K562 (cell line): ENCODE measurements around the gene BGLAP. TPM values are rescaled to one million over a fixed set of nuclear protein-coding genes. Genes with fewer than 3 reads are reported as not detected.

ENCODE experiments used
- BCL6 ChIP-seq: fragments of 250-450 bp; sonication (Bioruptor Pico); IDR thresholded peaks from 2 replicates; pipeline ENCODE4 v1.4.0; 2020
- CGGBP1 ChIP-seq: fragments of 250-450 bp; sonication (Bioruptor Pico); IDR thresholded peaks from 2 replicates; pipeline ENCODE4 v1.9.0; 2021; ENCODE audit warnings: mild to moderate bottlenecking
- E2F8 ChIP-seq: fragments of 450-650 bp; IDR thresholded peaks from 2 replicates; pipeline ENCODE4 v1.7.1; 2018; ENCODE audit warnings: mild to moderate bottlenecking, low read depth; ENCODE audit not compliant: partially characterized antibody
- ESRRA ChIP-seq: fragments of 450-650 bp; IDR thresholded peaks from 2 replicates; pipeline ENCODE4 v1.6.1; 2014; ENCODE audit warnings: low read depth, mild to moderate bottlenecking, moderate library complexity, borderline replicate concordance
- GABPB1 ChIP-seq: sonication (generic); formaldehyde crosslinking; IDR thresholded peaks from 2 replicates; pipeline ENCODE4 v1.8.0; 2022; ENCODE audit warnings: mild to moderate bottlenecking, missing genetic modification reagents
- HNRNPK ChIP-seq: fragments of 200-400 bp; formaldehyde crosslinking; IDR thresholded peaks from one replicate; pipeline ENCODE4 v1.6.1; 2018; ENCODE audit warnings: mild to moderate bottlenecking, low read depth, low read length; ENCODE audit not compliant: poor library complexity, severe bottlenecking
- HNRNPL ChIP-seq: fragments of 200-400 bp; formaldehyde crosslinking; IDR thresholded peaks from 2 replicates; pipeline ENCODE4 v1.6.1; 2017; ENCODE audit warnings: low read depth, mild to moderate bottlenecking, low read length
- KLF10 ChIP-seq: fragments of 250-450 bp; sonication (Bioruptor Pico); IDR thresholded peaks from 2 replicates; pipeline ENCODE4 v1.6.1; 2021; ENCODE audit warnings: matching md5 sums
- MEF2A ChIP-seq: IDR thresholded peaks from 2 replicates; pipeline ENCODE4 v1.6.1; 2011; ENCODE audit warnings: low read depth, mild to moderate bottlenecking, low read length, moderate library complexity; ENCODE audit not compliant: control insufficient read depth
- NUFIP1 ChIP-seq: fragments of 450-650 bp; IDR thresholded peaks from 2 replicates; pipeline ENCODE4 v1.6.1; 2018; ENCODE audit not compliant: partially characterized antibody
- PKNOX1 ChIP-seq: fragments of 450-650 bp; IDR thresholded peaks from 2 replicates; pipeline ENCODE4 v1.6.1; 2016
- RCOR1 ChIP-seq, 2 experiments: IDR thresholded peaks; 2 replicates each; pipeline ENCODE4 v1.6.1; 2012; ENCODE audit warnings: low read depth in 2 of 2, low read length in 2 of 2, borderline replicate concordance in 1 of 2, improper control_type of control experiment in 1 of 2
- SIX5 ChIP-seq, 2 experiments: IDR thresholded peaks; 2 replicates each; pipeline ENCODE4 v1.6.1; 2011; ENCODE audit warnings: low read length in 2 of 2, borderline replicate concordance in 1 of 2, low read depth in 1 of 2, mild to moderate bottlenecking in 1 of 2, moderate library complexity in 1 of 2; ENCODE audit not compliant: insufficient read depth in 1 of 2
- SMC3 ChIP-seq: conservative IDR thresholded peaks from 2 replicates; pipeline ENCODE4 v1.6.1; 2011; ENCODE audit warnings: low read depth, low read length, improper control_type of control experiment; ENCODE audit not compliant: insufficient read depth
- TFAP4 ChIP-seq: sonication (generic); formaldehyde crosslinking; IDR thresholded peaks from 2 replicates; pipeline ENCODE4 v1.8.0; 2022; ENCODE audit warnings: missing genetic modification reagents, mild to moderate bottlenecking, moderate library complexity, borderline replicate concordance
- TFE3 ChIP-seq: fragments of 450-650 bp; formaldehyde crosslinking; IDR thresholded peaks from 2 replicates; pipeline ENCODE4 v1.4.0; 2020; ENCODE audit warnings: mild to moderate bottlenecking, mixed read lengths
- ZNF124 ChIP-seq: sonication (generic); formaldehyde crosslinking; IDR thresholded peaks from 2 replicates; pipeline ENCODE4 v1.8.1; 2022; ENCODE audit warnings: missing genetic modification reagents
- ZNF146 ChIP-seq: IDR thresholded peaks from one replicate; pipeline ENCODE4 v1.6.1; 2018; ENCODE audit warnings: missing compliant biosample characterization; ENCODE audit not compliant: unreplicated experiment
- ZNF239 ChIP-seq: fragments of 250-450 bp; sonication (Bioruptor Pico); IDR thresholded peaks from 2 replicates; pipeline ENCODE4 v1.4.0; 2020; ENCODE audit warnings: mild to moderate bottlenecking
- ZNF384 ChIP-seq: IDR thresholded peaks from 2 replicates; pipeline ENCODE4 v1.6.1; 2012; ENCODE audit warnings: low read depth, low read length, improper control_type of control experiment
- polyA plus RNA-seq, 8 experiments: library from polyadenylated mRNA; depleted of rRNA in 4 of 8; stranded (reverse) in 5 of 8; unstranded in 3 of 8; fragments of >200 nt; fragmentation: Nextera tagmentation in 2 of 8; fragmentation: Illumina TruSeq in 1 of 8; extraction: Ambion mirVana in 2 of 8; extraction: Trizol in 1 of 8; gene quantifications; 2 replicates each; pipeline versions ENCODE4 v1.2.1 to v1.2.3, GENCODE V29; 2011 to 2014; ENCODE audit warnings: inconsistent platforms in 1 of 8, missing spikeins in 1 of 8
- total RNA-seq, 7 experiments: library from RNA; depleted of rRNA in 6 of 7; stranded (reverse); fragments of >200 nt in 6 of 7; fragmentation: Illumina TruSeq in 2 of 7; extraction: Trizol in 2 of 7; gene quantifications; 2 replicates each; pipeline versions ENCODE4 v1.2.1 to v1.2.3, GENCODE V29; 2011 to 2021; ENCODE audit warnings: low replicate concordance in 1 of 7

The BGLAP gene
- total and polyA plus RNA-seq, 9 of the 15 experiments (the other 6 are each of a cell fraction or from before 2014, with no cell fraction given): 0.15 to 1.4 (median 0.28) TPM; not detected in 3

GRCh38 chr1:156214024-156214748, 27.8 kb upstream of the BGLAP start (continued):
- TF ChIP-seq SIX5 (IDR thresholded peaks at IDR 0.05; ENCODE audit: borderline replicate concordance in 1 of 2, insufficient read depth in 1 of 2, low read depth in 1 of 2, low read length in 2 of 2) (no peak), KLF10 (no peak), BCL6 (no peak), E2F8 (no peak), CGGBP1 (no peak), HNRNPK (no peak), GABPB1 (CRISPR knock-in tag) (no peak), HNRNPL (no peak), PKNOX1 (peak; percentile 63), MEF2A (no peak), NUFIP1 (no peak), ZNF384 (no peak), SMC3 (no peak), ESRRA (no peak), TFAP4 (peak; percentile 84), ZNF146 (CRISPR knock-in tag) (no peak), TFE3 (CRISPR knock-in tag) (peak; percentile 23; the same call in 1 of the 2 replicates), ZNF239 (no peak), RCOR1 (IDR thresholded peaks at IDR 0.05; ENCODE audit: borderline replicate concordance in 1 of 2, low read depth in 2 of 2, low read length in 2 of 2) (no peak), ZNF124 (CRISPR knock-in tag) (no peak)
